HG02973 (cell line): Measurements from ENCODE around the gene TLE2.
"Not testable (repeated sequence)": the region's sequence is repeated elsewhere in the genome, so short reads cannot be mapped to it uniquely, and the experiment has no call there.

Experiments
- ATAC-seq: cut with Tn5 transposase; IDR thresholded peaks from one replicate; pipeline ENCODE4 v1.9.1; 2021; ENCODE audit warnings: moderate library complexity; ENCODE audit not compliant: unreplicated experiment

TLE2 gene

DNA sequence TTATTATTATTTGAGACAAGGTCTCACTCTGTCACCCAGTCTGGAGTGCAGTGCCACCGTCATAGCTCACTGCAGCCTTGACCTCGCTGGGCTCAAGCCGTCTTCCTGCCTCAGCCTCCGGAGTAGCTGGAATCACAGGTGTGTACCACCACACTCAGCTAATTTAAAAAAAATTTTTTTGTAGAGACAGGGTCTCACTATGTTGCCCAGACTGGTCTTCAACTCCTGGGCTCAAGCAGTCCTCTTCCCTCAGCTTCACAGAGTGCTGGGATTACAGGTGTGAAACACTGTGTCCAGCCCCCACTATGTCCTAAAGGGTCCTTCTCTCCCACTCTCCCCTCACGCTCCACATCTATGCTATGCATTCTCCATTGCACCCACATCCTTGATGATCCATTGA lies 9.1 kb upstream of the TLE2 start:
- no peak for ATAC-seq

- not testable (repeated sequence) for ATAC-seq
Measured at GRCh38 chr19:3036977-3037544, 8.0 kb upstream of the TLE2 start.

DNA sequence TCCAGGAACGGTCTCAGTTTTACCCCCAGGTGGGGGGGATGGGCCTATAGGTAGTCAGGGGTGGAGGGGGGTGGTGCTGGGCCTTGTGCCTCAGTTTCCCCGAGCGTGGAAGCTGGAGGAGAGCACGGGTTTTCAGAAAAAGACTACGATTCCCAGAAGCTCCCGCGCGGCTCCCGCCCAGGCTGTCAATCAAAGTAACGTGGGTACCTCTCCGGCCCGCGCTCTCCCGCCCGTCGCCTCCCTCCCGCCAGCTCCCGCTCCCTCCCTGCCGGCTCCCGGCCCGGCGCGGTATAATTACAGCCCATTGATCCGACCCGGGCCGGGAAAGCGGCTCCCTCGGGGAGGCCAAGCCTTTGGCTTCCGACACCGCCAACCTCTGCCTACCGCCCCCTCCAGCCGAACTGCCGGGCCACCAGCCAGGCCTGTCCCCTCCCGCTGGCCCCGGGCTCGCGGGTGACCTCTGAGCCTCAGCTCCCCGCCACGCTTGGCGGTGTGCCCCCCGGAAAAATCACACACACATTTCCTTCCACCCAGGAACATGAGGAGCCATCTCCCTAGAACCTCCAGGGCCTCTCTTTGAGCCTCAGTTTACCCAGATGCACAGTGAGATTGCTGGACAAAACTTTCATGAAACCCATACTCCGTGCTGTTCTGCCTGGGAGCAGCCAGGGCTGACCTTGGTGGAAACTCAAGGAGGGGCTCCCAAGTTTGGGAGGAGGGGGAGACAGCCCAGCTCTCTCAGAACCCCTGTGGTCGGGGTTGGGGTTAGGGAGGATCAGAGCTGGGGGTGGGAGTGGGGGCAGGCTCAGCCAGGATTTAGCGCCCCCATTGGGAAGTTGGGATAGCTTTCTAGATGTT lies 7.3 kb upstream of the TLE2 start:
- ATAC-seq = peak; percentile 36

DNA sequence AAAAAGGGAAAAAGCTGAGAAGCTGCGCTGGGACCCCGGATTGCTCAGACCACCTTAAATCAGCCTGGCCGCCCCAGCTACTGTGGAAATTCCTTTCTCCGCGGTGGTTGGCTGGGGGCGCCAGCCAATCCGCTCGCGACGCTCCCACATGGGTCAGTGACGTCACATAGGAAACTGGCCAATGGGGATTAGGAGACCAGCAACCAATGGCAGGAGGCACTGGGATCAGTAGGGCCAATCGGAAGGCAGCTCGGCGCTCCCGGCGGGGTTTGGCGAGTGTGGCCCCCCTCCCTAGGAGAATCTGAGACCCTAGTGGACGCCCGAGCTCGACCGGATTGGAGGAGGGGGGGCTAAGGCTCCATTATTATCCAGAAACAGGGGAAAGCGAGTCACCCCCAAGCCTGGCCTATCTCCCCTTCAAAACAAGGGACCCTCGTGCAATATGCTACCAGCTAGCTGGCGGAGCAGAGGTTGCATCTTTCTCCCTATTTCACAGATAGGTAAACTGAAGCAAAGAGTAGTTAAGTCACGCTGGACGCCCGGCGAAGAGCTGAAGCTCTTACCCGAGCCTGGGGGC lies 6.5 kb upstream of the TLE2 start:
- ATAC-seq = peak; percentile 78

DNA sequence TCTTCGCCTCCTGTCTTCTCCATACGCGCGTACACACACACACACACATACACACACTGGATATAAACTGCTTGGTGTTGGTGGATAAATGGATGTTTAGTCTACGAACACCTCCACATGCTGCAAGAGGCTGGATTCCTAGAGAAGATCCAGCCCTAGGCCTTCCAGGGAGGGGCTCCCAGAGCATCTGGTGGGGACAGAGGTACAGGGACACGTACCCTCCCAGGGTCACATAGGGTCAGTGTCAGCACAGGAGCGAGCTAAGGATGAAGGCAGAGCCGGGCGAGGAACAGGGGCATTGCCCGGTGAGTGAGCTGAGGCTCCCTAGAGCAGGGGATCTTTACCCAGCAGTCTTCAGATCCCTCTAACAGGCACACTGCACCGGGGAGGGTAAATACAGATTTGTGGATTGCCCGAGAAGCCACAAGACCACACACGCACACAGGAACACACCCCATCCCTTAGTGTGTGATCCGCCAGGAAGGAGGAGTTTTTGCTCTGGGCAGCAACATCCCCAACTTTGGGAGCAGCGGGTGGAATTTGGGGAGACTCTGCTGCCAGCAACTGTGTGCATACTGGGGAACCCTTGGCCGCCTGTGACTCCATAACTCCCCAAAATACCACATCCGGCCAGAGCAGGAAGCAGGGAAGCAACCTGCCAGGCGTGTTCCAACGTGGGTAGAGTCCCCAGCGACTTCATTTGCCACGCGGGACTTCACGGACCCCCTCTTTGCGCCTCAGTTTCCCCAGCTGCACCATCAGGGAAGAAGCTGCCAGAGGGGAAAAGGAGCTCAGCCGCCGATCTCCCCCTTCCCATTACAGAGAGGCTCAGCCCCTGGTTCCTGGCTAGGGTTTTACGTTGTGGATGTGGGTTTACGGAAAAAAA lies 5.8 kb upstream of the TLE2 start:
- no peak for ATAC-seq

DNA sequence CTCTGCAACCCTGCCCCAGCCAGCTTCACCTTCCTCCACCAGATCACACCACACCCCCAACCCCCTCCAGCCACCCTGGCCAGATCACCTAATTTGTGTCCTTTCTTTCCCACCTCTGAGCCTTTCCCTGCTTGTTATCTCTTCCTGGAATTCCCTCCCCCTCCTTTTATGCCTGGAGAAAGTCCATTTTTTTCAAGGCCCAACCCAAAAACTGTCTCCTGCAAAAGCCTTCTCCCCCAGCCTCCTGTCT lies 5.3 kb upstream of the TLE2 start:
- no peak for ATAC-seq

GRCh38 chr19:3033595-3034405 lies 4.7 kb upstream of the TLE2 start:
- ATAC-seq = no peak

DNA sequence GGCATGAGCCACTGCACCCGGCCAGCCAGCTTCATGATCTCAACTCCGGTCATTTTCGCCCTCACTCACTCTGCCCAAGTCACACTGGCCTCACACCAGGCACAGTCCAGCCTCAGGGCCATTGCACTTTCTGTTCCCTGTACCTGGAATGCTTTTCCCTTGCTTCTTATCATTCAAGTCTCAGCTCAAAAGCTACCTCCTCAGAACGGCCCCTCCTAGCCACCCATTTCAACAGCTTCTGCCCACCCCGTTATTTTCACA lies 2.5 kb upstream of the TLE2 start:
- no peak for ATAC-seq

DNA sequence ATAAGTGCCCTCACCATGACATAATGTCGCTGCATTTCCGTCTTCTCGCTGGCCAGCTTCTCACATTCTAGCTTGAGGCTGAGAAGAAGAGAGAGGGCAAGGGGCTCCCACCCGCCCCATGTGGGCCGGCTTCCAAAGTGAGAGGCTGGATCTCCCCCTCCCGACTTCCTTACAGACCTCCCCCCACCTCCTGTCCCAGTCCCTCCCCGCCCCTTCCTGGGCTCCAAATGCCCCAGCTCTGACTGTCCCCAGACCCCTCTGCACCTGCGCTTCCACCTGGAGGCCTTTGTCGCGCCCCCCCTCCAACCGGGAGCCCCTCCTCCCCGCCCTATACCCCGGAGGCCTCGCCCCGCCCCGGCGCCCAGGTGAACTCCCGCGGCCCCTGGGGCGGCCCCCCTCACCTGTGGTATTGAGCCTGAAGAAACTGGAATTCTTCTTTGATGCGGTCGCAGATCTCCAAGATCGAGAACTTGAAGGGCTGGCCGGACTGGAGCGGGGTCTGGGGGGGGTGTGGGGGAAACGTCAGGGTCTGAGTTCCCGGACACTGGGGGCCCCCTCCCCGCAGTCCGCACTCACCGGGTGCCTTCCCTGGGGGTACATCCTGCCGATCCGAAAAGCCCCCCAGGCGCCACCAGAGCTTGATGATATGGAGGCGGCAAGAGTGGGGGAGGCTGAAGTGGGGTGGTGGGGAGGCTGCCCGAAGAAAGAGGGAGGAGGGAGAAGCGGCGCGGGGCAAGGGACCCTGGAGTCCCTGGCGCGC lies 595 bp downstream of the TLE2 start:
- no peak for ATAC-seq

DNA sequence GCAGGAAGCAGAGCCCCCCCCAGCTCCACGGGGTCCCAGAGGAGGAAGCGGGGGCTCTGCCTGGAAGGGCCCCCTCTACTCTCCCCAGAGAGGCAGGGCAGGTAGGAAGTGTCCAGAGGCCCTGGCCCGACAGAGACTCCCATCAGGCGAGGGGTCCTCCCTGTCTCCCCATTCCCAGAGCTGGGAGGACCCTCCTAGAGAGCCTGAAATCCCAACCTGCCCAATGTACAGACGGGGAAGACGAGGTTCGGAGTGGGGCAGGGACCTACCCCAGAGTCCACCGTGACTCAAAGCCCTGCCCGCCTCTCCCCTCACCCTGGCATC lies 1.1 kb downstream of the TLE2 start:
- ATAC-seq = no peak

DNA sequence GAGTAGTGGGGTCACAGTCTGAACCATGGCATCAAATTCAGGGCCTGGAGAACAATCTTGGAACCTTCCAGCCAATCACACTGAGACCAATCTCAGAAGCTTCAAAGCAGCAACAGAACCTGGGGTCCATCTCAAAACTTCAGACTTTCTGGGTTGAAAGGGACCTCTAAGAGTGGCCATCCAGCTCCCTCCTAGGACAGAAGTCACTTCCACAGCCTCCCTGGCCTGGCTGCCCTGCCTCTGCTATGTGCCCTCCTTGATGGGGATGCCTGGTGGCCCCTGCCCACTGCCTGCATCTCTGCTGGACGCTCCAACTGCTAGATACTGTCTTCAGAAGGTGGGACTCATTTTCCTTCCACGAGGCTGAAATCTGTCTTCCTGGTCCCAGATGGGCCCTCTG lies 1.8 kb downstream of the TLE2 start:
- no peak for ATAC-seq

DNA sequence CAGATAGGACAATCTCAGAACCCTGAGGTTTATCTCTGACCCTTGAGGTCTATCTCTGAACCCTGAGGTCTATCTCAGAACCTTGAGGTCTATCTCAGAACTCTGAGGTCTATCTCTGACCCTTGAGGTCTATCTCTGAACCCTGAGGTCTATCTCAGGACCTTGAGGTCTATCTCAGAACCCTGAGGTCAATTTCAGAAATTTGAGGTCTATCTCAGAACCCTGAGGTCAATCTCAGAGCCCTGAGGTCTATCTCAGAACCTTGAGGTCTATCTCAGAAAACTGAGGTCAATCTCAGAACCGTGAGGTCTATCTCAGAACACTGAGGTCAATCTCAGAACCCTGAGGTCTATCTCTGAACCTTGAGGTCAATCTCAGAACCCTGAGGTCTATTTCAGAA lies 2.3 kb downstream of the TLE2 start:
- no peak for ATAC-seq

GRCh38 chr19:3025549-3025886 lies 3.6 kb downstream of the TLE2 start:
- ATAC-seq = no peak

DNA sequence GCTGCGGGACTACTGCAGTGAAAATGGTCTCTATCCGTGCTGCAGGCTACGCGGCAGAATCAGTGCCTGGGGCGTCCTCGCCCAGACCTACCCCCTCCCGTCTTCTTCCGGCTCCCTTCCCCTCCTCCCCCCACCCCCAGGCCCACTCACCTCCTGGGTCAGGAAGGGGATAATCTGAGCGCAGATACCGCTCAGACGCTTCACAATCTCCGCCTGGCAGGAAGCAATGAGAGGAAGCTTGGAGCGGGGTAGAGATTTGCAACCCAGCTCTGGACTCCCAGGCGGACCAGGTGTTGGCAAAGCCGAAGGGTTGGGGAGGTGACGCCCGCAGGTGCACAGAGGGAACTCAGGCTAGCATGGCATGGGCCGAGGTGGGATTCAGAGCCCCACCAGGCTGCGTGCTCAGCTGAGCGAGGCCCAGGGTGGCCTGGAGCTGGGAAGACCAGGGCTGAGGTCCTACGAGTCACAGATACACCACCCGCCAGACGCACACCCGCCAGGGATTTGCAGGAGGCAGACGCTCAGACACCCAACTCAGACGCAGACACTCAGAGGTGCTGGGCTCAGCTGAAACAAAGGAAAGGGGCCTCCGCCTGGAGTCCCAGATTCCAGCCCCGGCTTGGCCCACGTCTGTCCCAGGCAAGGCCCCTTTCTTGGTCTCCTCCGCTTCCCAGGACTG lies 4.1 kb downstream of the TLE2 start:
- ATAC-seq = no peak

- ATAC-seq = no peak
Measured at GRCh38 chr19:3024509-3024869, 4.6 kb downstream of the TLE2 start.

DNA sequence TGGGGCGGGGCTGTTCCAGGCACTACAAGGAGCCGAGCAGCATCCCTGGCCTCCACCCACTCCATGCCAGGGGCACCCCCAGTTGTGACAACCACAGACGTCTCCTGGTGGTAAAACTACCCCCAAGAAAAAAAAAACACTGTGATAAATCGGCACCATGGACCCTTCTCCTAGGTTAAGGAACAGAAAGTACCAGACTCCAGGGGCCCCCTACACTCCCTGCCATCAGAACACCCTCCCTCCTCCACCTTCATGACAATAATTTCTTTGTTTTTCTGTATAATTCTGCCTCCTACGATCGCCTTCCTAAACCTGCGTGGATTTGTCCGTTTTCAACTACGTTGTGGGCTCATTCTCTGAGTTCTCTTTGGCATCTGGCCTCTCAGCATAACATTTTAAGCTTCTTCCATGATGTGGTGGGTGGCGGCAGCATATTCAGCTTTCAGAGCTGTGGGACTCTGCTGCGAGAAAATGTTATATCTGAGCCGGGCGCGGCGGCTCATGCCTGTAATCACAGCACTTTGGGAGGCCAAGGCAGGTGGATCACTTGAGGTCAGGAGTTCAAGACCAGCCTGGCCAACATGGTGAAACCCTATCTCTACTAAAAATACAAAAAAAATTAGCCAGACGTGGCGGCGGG lies 8.6 kb downstream of the TLE2 start:
- no peak for ATAC-seq

GRCh38 chr19:3019211-3019854 lies 9.7 kb downstream of the TLE2 start:
- no peak for ATAC-seq

GRCh38 chr19:3017923-3018322 lies 11.2 kb downstream of the TLE2 start:
- ATAC-seq = no peak
